H9 (cell line): ENCODE data around the gene ARHGEF2. TPM values are rescaled to one million over a fixed set of nuclear protein-coding genes. Genes with fewer than 3 reads are reported as not detected.

Experiments used
- DNase-seq: peaks from one replicate; pipeline ENCODE4 v3.0.0-alpha.2; 2017
- H2AFZ ChIP-seq: one replicate; pipeline ENCODE4 v1.6.1; 2013; ENCODE audit warnings: mild to moderate bottlenecking, low read length, control low read depth, moderate library complexity
- H2AK5ac ChIP-seq: 2 replicates; pipeline ENCODE4 v1.6.1; 2013; ENCODE audit warnings: low read length, control low read depth, mixed read lengths; ENCODE audit not compliant: insufficient read length
- H2BK120ac ChIP-seq: one replicate; pipeline ENCODE4 v1.6.1; 2013; ENCODE audit warnings: low read depth, mild to moderate bottlenecking, low read length, control low read depth, inconsistent platforms; ENCODE audit not compliant: poor library complexity, severe bottlenecking
- H2BK12ac ChIP-seq: 2 replicates; pipeline ENCODE4 v1.6.1; 2013; ENCODE audit warnings: low read length, control low read depth, mixed read lengths, low read depth; ENCODE audit not compliant: insufficient read length
- H2BK15ac ChIP-seq: 2 replicates; pipeline ENCODE4 v1.6.1; 2013; ENCODE audit warnings: low read depth, low read length, control low read depth
- H2BK20ac ChIP-seq: one replicate; pipeline ENCODE4 v1.6.1; 2013; ENCODE audit warnings: low read depth, mild to moderate bottlenecking, low read length, control low read depth, inconsistent platforms; ENCODE audit not compliant: poor library complexity, severe bottlenecking
- H2BK5ac ChIP-seq: 2 replicates; pipeline ENCODE4 v1.6.1; 2013; ENCODE audit warnings: low read length, control low read depth, mixed read lengths; ENCODE audit not compliant: insufficient read length
- H3K14ac ChIP-seq: 2 replicates; pipeline ENCODE4 v1.6.1; 2013; ENCODE audit warnings: low read length, control low read depth; ENCODE audit not compliant: insufficient read depth
- H3K18ac ChIP-seq: 2 replicates; pipeline ENCODE4 v1.6.1; 2013; ENCODE audit warnings: low read depth, mild to moderate bottlenecking, mixed read lengths, low read length, control low read depth; ENCODE audit not compliant: insufficient read length
- H3K23ac ChIP-seq: 2 replicates; pipeline ENCODE4 v1.6.1; 2013; ENCODE audit warnings: low read length, control low read depth, mixed read lengths, low read depth; ENCODE audit not compliant: insufficient read length
- H3K23me2 ChIP-seq: 2 replicates; pipeline ENCODE4 v1.6.1; 2013; ENCODE audit warnings: low read depth, mild to moderate bottlenecking, mixed read lengths, low read length, control low read depth; ENCODE audit not compliant: insufficient read length, poor library complexity, severe bottlenecking
- H3K27ac ChIP-seq: 2 replicates; pipeline ENCODE4 v1.5.1; 2013; ENCODE audit warnings: low read length, control low read depth, mixed read lengths, low read depth; ENCODE audit not compliant: insufficient read length
- H3K27me3 ChIP-seq: 2 replicates; pipeline ENCODE4 v1.6.1; 2013; ENCODE audit warnings: low read length, control low read depth, inconsistent platforms; ENCODE audit not compliant: insufficient read depth
- H3K4ac ChIP-seq: 2 replicates; pipeline ENCODE4 v1.6.1; 2013; ENCODE audit warnings: low read depth, mild to moderate bottlenecking, control low read depth, inconsistent platforms, low read length, moderate library complexity
- H3K4me1 ChIP-seq: 2 replicates; pipeline ENCODE4 v1.6.1; 2013; ENCODE audit warnings: low read length, control low read depth, inconsistent platforms; ENCODE audit not compliant: insufficient read depth
- H3K4me2 ChIP-seq: 2 replicates; pipeline ENCODE4 v1.6.1; 2013; ENCODE audit warnings: low read length, control low read depth, mixed read lengths; ENCODE audit not compliant: insufficient read length, insufficient read depth
- H3K56ac ChIP-seq: 2 replicates; pipeline ENCODE4 v1.6.1; 2013; ENCODE audit warnings: low read depth, mild to moderate bottlenecking, mixed read lengths, low read length, control low read depth; ENCODE audit not compliant: insufficient read length
- H3K79me1 ChIP-seq: 2 replicates; pipeline ENCODE4 v1.6.1; 2013; ENCODE audit warnings: low read depth, mild to moderate bottlenecking, moderate library complexity, low read length, control low read depth, inconsistent platforms; ENCODE audit not compliant: insufficient read depth, poor library complexity, severe bottlenecking
- H3K79me2 ChIP-seq: 2 replicates; pipeline ENCODE4 v1.6.1; 2013; ENCODE audit warnings: low read length, control low read depth, inconsistent platforms; ENCODE audit not compliant: insufficient read depth
- H3K9ac ChIP-seq: 2 replicates; pipeline ENCODE4 v1.6.1; 2013; ENCODE audit warnings: low read length, control low read depth, mixed read lengths; ENCODE audit not compliant: insufficient read length; ENCODE audit errors: extremely low read depth
- H3K9me3 ChIP-seq: one replicate; pipeline ENCODE4 v1.6.1; 2013; ENCODE audit warnings: low read depth, low read length, inconsistent platforms; ENCODE audit not compliant: control insufficient read depth
- H3T11ph ChIP-seq: one replicate; pipeline ENCODE4 v1.6.1; 2013; ENCODE audit warnings: mild to moderate bottlenecking, low read length, control low read depth, inconsistent platforms
- H4K20me1 ChIP-seq: one replicate; pipeline ENCODE4 v1.6.1; 2013; ENCODE audit not compliant: control insufficient read depth, insufficient read length, insufficient read depth
- H4K5ac ChIP-seq: 2 replicates; pipeline ENCODE4 v1.6.1; 2013; ENCODE audit warnings: low read depth, mild to moderate bottlenecking, mixed read lengths, low read length, control low read depth; ENCODE audit not compliant: insufficient read length
- H4K8ac ChIP-seq: replicated peaks from 2 replicates; pipeline ENCODE4 v1.6.1; 2013; ENCODE audit warnings: low read length, control low read depth, mixed read lengths, low read depth; ENCODE audit not compliant: insufficient read length
- H4K91ac ChIP-seq: 2 replicates; pipeline ENCODE4 v1.6.1; 2013; ENCODE audit warnings: low read depth, mild to moderate bottlenecking, moderate library complexity, mixed read lengths, low read length, control low read depth; ENCODE audit not compliant: insufficient read length
- H3K27ac Mint-ChIP-seq, 3 experiments: 2 replicates in 2 of 3; 3 replicates in 1 of 3; pipeline ENCODE4 v1.8.0; 2020 to 2021; ENCODE audit warnings: mixed read lengths in 3 of 3, mild to moderate bottlenecking in 1 of 3, moderate library complexity in 1 of 3
- H3K27me3 Mint-ChIP-seq: 2 replicates; pipeline ENCODE4 v1.8.0; 2021; ENCODE audit warnings: low read depth, mild to moderate bottlenecking, moderate library complexity, mixed read lengths
- H3K36me3 Mint-ChIP-seq, 3 experiments: 2 replicates in 2 of 3; 3 replicates in 1 of 3; pipeline ENCODE4 v1.8.0; 2020 to 2021; ENCODE audit warnings: low read depth in 3 of 3, mixed read lengths in 3 of 3; ENCODE audit not compliant: insufficient read depth in 1 of 3
- H3K4me1 Mint-ChIP-seq, 2 experiments: 2 replicates each; pipeline ENCODE4 v1.8.0; 2020; ENCODE audit warnings: mixed read lengths in 2 of 2
- H3K4me3 Mint-ChIP-seq, 2 experiments: 2 replicates in 1 of 2; 3 replicates in 1 of 2; pipeline ENCODE4 v1.8.0; 2020 to 2021; ENCODE audit warnings: mild to moderate bottlenecking in 2 of 2, mixed read lengths in 2 of 2, moderate library complexity in 1 of 2
- H3K9me3 Mint-ChIP-seq, 2 experiments: 2 replicates in 1 of 2; 3 replicates in 1 of 2; pipeline ENCODE4 v1.8.0; 2020; ENCODE audit warnings: mild to moderate bottlenecking in 2 of 2, mixed read lengths in 2 of 2, moderate library complexity in 1 of 2
- WGBS: extraction: QIAGEN DNeasy Blood & Tissue Kit; methylation state at CpG from one replicate; pipeline ENCODE4 v1.1.7; 2013; ENCODE audit warnings: missing lambda C conversion rate, low lambda C conversion rate, mixed read lengths; ENCODE audit not compliant: insufficient read length; ENCODE audit errors: extremely low coverage; 5-methylcytosine and 5-hydroxymethylcytosine counted together
- total RNA-seq: library from RNA; stranded (reverse); gene quantifications from 2 replicates; pipeline ENCODE4 v1.2.1, GENCODE V29; 2021
- TF ChIP-seq, protein P1 (sequence below): fragments of 200-600 bp; sonication (generic); conservative IDR thresholded peaks from 3 replicates; pipeline ENCODE4 v1.8.0; 2021; ENCODE audit warnings: antibody characterized with exemption, mild to moderate bottlenecking

Gene ARHGEF2
- total RNA-seq, 1 experiment from 2014 or later: 111 TPM

DNA sequence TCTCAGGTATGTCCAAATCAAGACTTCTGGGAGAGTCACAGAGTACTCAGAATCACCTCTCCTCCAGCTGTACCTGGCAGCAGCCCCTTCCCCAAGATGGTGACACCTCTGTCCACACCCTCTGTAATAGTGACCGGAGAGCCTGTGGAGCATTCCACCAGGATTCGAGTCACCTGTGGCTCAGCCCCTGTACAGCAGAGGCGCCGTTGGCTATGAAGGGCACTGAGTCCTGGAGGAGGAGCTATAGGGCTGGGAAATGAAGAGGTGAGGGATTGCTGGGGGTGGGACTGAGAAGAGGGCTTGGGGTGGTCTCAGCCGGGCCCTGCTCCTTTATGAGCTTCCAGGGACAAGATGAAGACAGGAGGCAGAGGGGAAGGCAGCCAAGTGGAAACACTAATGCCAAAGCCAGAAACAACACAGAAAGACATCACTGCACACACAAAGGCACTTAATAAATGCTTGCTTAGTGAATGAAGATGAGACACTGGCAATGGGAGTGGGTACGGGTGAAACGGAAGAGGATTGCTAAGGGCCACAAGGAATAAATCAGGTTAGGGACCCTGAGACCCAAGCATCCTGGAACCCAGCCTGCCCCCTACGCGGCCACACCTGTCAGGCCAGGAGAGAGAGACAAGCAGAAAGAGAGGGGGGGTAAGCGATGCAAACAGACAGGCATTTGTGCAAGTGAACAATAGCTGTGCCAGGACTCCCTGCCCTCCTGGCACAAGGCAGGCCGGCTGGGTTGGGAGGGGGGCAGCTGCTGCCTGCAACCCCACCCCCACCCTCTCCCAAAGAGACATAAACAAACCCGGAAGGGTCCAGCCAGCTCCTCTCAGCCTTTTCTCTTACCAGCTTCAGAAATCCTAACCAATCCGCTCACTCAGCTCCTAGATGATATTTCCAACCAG lies 3.9 kb downstream of the ARHGEF2 start:
- H3K79me2 ChIP-seq: peaks cover 37% of the 10 kb centered on the region
- no peak overlapping the region for H4K8ac ChIP-seq
- Mint-ChIP-seq H3K4me1 (peaks cover 75 to 85% of the 10 kb centered on the region in 2 experiments), H3K36me3 (peaks cover 7 to 27% (median 22%) of the 10 kb centered on the region in 3 experiments; a peak in 6 of 7 replicates), H3K27ac (peak overlapping the region in 2 of 3 experiments; percentile 18 to 87; a peak in 3 of 7 replicates), H3K4me3 (peak overlapping the region; percentile 14 to 90; a peak in 4 of 5 replicates), H3K9me3 (no peaks in the 10 kb centered on the region), H3K27me3 (no peaks in the 10 kb centered on the region)
- H3K23me2 ChIP-seq: peaks cover 28% of the 10 kb centered on the region
- no peaks in the 10 kb centered on the region for H3K9me3 ChIP-seq
- peaks cover 9% of the 10 kb centered on the region for H4K20me1 ChIP-seq
- H3K23ac ChIP-seq: no peak overlapping the region
- H2BK20ac ChIP-seq: no peak overlapping the region
- no peak overlapping the region for H2AFZ ChIP-seq
- no peak overlapping the region for H2BK12ac ChIP-seq
- H2BK120ac ChIP-seq: no peak overlapping the region
- no CpG with 5 or more reads among the region's 13 CpGs for WGBS
- H3K56ac ChIP-seq: no peak overlapping the region
- TF ChIP-seq, protein P1, sequence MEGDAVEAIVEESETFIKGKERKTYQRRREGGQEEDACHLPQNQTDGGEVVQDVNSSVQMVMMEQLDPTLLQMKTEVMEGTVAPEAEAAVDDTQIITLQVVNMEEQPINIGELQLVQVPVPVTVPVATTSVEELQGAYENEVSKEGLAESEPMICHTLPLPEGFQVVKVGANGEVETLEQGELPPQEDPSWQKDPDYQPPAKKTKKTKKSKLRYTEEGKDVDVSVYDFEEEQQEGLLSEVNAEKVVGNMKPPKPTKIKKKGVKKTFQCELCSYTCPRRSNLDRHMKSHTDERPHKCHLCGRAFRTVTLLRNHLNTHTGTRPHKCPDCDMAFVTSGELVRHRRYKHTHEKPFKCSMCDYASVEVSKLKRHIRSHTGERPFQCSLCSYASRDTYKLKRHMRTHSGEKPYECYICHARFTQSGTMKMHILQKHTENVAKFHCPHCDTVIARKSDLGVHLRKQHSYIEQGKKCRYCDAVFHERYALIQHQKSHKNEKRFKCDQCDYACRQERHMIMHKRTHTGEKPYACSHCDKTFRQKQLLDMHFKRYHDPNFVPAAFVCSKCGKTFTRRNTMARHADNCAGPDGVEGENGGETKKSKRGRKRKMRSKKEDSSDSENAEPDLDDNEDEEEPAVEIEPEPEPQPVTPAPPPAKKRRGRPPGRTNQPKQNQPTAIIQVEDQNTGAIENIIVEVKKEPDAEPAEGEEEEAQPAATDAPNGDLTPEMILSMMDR: no peak
- H2BK5ac ChIP-seq: no peak overlapping the region
- H2AK5ac ChIP-seq: no peak overlapping the region
- no peak overlapping the region for H4K91ac ChIP-seq
- H3K14ac ChIP-seq: no peak overlapping the region
- H3K27ac ChIP-seq: no peak overlapping the region
- H3K9ac ChIP-seq: peak overlapping the region; percentile 37
- no peak overlapping the region for H3K18ac ChIP-seq
- no peak overlapping the region for H3K4ac ChIP-seq
- no peak for DNase-seq
- H3K4me1 ChIP-seq: peaks cover 18% of the 10 kb centered on the region
- no peak overlapping the region for H4K5ac ChIP-seq
- H3K4me2 ChIP-seq: peak overlapping the region; percentile 81
- H2BK15ac ChIP-seq: no peak overlapping the region
- no peaks in the 10 kb centered on the region for H3K27me3 ChIP-seq
- H3T11ph ChIP-seq: no peak overlapping the region
- peaks cover 9% of the 10 kb centered on the region for H3K79me1 ChIP-seq
